ENCODE measurements around the gene PIP5K1C.

Gene PIP5K1C

GRCh38 chr19:3642296-3642695, 58.0 kb downstream of the PIP5K1C start:
- TF ChIP-seq, protein P1, sequence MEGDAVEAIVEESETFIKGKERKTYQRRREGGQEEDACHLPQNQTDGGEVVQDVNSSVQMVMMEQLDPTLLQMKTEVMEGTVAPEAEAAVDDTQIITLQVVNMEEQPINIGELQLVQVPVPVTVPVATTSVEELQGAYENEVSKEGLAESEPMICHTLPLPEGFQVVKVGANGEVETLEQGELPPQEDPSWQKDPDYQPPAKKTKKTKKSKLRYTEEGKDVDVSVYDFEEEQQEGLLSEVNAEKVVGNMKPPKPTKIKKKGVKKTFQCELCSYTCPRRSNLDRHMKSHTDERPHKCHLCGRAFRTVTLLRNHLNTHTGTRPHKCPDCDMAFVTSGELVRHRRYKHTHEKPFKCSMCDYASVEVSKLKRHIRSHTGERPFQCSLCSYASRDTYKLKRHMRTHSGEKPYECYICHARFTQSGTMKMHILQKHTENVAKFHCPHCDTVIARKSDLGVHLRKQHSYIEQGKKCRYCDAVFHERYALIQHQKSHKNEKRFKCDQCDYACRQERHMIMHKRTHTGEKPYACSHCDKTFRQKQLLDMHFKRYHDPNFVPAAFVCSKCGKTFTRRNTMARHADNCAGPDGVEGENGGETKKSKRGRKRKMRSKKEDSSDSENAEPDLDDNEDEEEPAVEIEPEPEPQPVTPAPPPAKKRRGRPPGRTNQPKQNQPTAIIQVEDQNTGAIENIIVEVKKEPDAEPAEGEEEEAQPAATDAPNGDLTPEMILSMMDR (IDR thresholded peaks at IDR 0.05; ENCODE audit: insufficient read depth, missing control alignments), result no peak
- FAIRE-seq (no peak), DNase-seq (ENCODE audit: insufficient read length, low spot score) (no peak)

DNA sequence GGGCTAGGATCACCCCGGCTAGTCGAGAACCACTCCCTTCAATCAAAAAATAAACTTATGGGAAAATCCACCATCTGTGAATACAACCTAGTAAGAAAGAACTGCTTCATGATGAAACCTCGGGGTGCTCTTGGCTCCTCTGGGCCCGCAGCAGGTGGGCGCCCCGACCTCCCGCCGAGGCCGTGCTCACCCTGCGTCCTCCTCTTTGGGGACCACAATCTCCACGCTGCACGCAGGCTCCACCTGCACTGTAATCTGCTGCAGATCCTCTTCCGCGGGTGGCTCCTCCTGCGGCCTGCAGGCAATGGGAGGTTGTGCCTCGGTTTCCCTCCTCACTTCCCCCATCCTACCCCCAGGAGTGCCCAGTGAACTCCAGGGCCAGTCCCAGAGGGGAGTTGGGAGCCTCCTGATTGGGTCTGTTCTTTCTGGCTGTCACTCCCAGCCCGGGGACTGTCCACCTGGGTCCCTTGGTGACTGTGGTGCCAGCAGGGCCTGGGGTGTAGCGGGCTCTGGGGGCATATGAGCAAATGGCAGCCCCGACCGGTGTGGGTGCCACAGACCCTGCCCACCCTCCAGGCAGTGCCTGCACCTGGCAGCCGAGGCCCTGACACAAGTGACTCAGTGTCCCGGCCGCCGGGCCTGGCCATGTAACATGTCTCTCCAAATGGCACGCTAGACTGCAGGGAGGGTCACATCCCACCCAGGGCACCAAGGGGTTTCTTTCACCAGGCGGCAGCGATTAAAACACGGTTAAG, 58.6 kb downstream of the PIP5K1C start:
- TF ChIP-seq, protein P1 (IDR thresholded peaks at IDR 0.05; ENCODE audit: insufficient read depth, missing control alignments), result no peak
- DNase-seq (ENCODE audit: insufficient read length, low spot score), result no peak
- no peak for FAIRE-seq

- TF ChIP-seq, protein P1 (IDR thresholded peaks at IDR 0.05; ENCODE audit: insufficient read depth, missing control alignments), result no peak
- DNase-seq (ENCODE audit: insufficient read length, low spot score), result no peak
- no peak for FAIRE-seq
Measured at GRCh38 chr19:3639479-3639878, 60.8 kb downstream of the PIP5K1C start.

- FAIRE-seq (no peak), DNase-seq (ENCODE audit: insufficient read length, low spot score) (no peak)
- TF ChIP-seq, protein P1 (IDR thresholded peaks at IDR 0.05; ENCODE audit: insufficient read depth, missing control alignments), result no peak
Measured at GRCh38 chr19:3638208-3639193, 61.8 kb downstream of the PIP5K1C start.

- TF ChIP-seq, protein P1 (IDR thresholded peaks at IDR 0.05; ENCODE audit: insufficient read depth, missing control alignments), result no peak
- DNase-seq (ENCODE audit: insufficient read length, low spot score) (no peak), FAIRE-seq (no peak)
Measured at GRCh38 chr19:3637621-3638020, 62.6 kb downstream of the PIP5K1C start.

- TF ChIP-seq, protein P1 (IDR thresholded peaks at IDR 0.05; ENCODE audit: insufficient read depth, missing control alignments), result no peak
- FAIRE-seq, result no peak
- DNase-seq (ENCODE audit: insufficient read length, low spot score), result no peak
Measured at GRCh38 chr19:3636962-3637361, 63.3 kb downstream of the PIP5K1C start.

Data from D721Med (cell line).